Hindlimb muscle (tissue), 1 donor: ENCODE results near the gene FALEC. TPM values are rescaled to one million over a fixed set of nuclear protein-coding genes. Genes with fewer than 3 reads are reported as not detected.

Source experiments
- DNase-seq: peaks from one replicate; pipeline ENCODE4 v3.0.0-alpha.2; 2013
- polyA plus RNA-seq: library from polyadenylated mRNA; unstranded; fragments of 120-200 nt; gene quantifications from one replicate; pipeline ENCODE4 v1.2.1, GENCODE V29; 2013; ENCODE audit not compliant: insufficient read length

The FALEC gene
- polyA plus RNA-seq, 1 donor = 1.9 TPM

GRCh38 chr1:150546294-150546937, 30.9 kb downstream of the FALEC start:
- DNase-seq = no peak

- DNase-seq = no peak
Measured at GRCh38 chr1:150548324-150548631, 32.7 kb downstream of the FALEC start.

GRCh38 chr1:150548632-150549495, 33.3 kb downstream of the FALEC start, which contains the start of gene ADAMTSL4:
Gene ADAMTSL4, plus strand, starts transcription at chr1:150549408. Its CDS starts 2,881 bp downstream, at chr1:150552289.
- DNase-seq = peak; percentile 75

- no peak for DNase-seq
Measured at GRCh38 chr1:150549496-150550221, 34.1 kb downstream of the FALEC start.

GRCh38 chr1:150550222-150551050, 34.9 kb downstream of the FALEC start:
- DNase-seq = peak; percentile 78

GRCh38 chr1:150551051-150551783, 35.7 kb downstream of the FALEC start:
- DNase-seq = no peak

GRCh38 chr1:150551784-150552127, 36.2 kb downstream of the FALEC start:
- no peak for DNase-seq

GRCh38 chr1:150552128-150552910, 36.8 kb downstream of the FALEC start:
- peak; percentile 80 for DNase-seq

GRCh38 chr1:150552911-150553289, 37.3 kb downstream of the FALEC start:
- no peak for DNase-seq

- no peak for DNase-seq
Measured at GRCh38 chr1:150553392-150554085, 38.0 kb downstream of the FALEC start.

GRCh38 chr1:150554086-150554452, 38.5 kb downstream of the FALEC start:
- DNase-seq = no peak

GRCh38 chr1:150555198-150555970, 39.8 kb downstream of the FALEC start:
- DNase-seq = no peak

GRCh38 chr1:150555971-150556865, 40.7 kb downstream of the FALEC start:
- no peak for DNase-seq

- DNase-seq = no peak
Measured at GRCh38 chr1:150557065-150557600, 41.6 kb downstream of the FALEC start.

- DNase-seq = no peak
Measured at GRCh38 chr1:150557813-150558212, 42.3 kb downstream of the FALEC start.

- DNase-seq = no peak
Measured at GRCh38 chr1:150558303-150558704, 42.8 kb downstream of the FALEC start.

GRCh38 chr1:150558761-150559655, 43.5 kb downstream of the FALEC start:
- no peak for DNase-seq
